Fibroblast of lung (primary cell): ENCODE data around the gene SFXN1.

Experiments
- EZH2 ChIP-seq: IDR thresholded peaks from 2 replicates; pipeline ENCODE4 v1.5.1; 2012; ENCODE audit warnings: low read length, control low read depth, mild to moderate bottlenecking; ENCODE audit errors: missing control alignments
- TF ChIP-seq, protein P1 (sequence below), 2 donors: IDR thresholded peaks in 1 of 2; conservative IDR thresholded peaks in 1 of 2; 1 replicate in 1 of 2; 2 replicates in 1 of 2; pipeline ENCODE4 v1.5.1; 2011 to 2012; ENCODE audit warnings: low read length in 2 of 2, control low read depth in 1 of 2, inconsistent platforms in 1 of 2, low read depth in 1 of 2, mild to moderate bottlenecking in 1 of 2

DNA sequence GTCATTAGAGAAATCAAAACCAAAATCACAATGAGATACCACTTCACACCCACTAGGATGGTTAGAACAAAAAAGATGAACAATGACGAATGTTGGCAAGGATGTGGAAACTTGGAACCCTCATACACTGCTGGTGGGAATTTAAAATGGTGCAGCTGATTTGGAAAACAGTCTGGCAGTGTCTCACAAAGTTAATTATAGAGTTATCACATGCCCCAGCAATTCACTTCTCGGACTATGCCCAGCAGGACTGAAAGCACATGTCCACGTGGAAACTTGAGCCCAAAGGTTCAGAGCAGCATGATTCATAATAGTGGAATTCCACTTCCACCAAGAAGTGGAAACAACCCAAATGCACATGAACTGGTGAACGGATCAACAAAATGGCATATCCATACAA is 94.5 kb downstream of the SFXN1 start:
- TF ChIP-seq, protein P1, sequence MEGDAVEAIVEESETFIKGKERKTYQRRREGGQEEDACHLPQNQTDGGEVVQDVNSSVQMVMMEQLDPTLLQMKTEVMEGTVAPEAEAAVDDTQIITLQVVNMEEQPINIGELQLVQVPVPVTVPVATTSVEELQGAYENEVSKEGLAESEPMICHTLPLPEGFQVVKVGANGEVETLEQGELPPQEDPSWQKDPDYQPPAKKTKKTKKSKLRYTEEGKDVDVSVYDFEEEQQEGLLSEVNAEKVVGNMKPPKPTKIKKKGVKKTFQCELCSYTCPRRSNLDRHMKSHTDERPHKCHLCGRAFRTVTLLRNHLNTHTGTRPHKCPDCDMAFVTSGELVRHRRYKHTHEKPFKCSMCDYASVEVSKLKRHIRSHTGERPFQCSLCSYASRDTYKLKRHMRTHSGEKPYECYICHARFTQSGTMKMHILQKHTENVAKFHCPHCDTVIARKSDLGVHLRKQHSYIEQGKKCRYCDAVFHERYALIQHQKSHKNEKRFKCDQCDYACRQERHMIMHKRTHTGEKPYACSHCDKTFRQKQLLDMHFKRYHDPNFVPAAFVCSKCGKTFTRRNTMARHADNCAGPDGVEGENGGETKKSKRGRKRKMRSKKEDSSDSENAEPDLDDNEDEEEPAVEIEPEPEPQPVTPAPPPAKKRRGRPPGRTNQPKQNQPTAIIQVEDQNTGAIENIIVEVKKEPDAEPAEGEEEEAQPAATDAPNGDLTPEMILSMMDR (conservative IDR thresholded peaks at IDR 0.05 in 1 of 2, IDR thresholded peaks at IDR 0.05 in 1 of 2; ENCODE audit: low read depth in 1 of 2, low read length in 2 of 2), result no peak
- TF ChIP-seq EZH2, result no peak
